CD4-positive, alpha-beta T cell treated with Interferon gamma for 1 hour (primary cell): ENCODE data around the gene TM4SF18.
"Not testable (repeated sequence)": the region's sequence is repeated elsewhere in the genome, so short reads cannot be mapped to it uniquely, and the experiment has no call there.

ENCODE experiments used
- DNase-seq: peaks from one replicate; pipeline ENCODE4 v3.0.0-alpha.2; 2020

Gene TM4SF18, protein sequence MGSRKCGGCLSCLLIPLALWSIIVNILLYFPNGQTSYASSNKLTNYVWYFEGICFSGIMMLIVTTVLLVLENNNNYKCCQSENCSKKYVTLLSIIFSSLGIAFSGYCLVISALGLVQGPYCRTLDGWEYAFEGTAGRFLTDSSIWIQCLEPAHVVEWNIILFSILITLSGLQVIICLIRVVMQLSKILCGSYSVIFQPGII

DNA sequence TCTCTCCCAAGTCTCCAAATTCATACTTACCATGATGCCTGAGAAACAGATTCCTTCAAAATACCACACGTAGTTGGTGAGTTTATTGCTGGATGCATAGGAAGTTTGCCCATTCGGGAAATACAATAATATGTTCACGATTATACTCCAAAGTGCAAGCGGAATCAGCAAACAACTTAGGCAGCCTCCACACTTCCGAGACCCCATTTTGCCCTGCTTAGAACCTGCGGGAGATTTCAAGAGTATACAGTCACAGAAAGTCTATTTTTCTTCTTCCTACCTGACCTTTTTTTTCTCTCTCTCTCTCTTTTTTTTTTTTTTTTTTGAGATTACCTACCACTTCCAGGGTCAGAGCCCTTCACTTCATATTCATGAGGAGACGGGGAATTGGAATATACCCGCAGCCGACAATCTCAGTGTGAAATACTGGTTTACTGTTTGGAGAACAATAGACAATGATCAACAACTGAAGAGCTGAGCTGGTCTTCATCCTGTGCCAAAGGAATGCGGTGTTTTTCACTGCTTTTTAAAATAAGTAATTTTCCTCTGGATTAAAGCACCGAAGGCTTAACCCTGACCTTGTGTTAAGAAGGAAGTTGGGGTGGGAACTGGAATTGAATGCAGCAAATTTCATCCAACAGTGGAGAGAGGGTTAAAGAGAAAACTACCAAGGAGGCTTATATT lies at the start of gene TM4SF18:
Gene TM4SF18 (minus strand): TSS at position 461 of the 684 bp plus-strand sequence. CDS start 254 bp downstream, at position 207.
- no peak for DNase-seq

DNA sequence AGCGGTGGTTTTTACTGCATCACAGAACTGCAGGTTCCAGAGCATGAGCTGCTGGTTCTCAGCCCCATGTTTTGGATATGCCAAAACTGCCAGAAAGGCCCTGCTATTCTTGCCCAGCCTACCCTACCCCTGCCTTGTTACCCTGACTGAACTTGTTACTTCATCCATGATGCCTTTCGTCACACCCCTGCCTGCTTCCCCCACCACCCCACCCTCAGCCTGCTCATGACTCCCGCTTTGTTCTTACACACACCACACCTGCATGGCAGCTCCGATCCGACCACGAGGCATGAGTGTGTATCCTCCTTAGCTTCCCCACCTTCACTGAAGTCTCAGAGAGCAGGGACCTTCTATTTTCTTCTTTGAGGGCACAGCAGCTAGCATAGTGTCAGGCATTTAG lies 49.1 kb upstream of the TM4SF18 start:
- DNase-seq: no peak

DNA sequence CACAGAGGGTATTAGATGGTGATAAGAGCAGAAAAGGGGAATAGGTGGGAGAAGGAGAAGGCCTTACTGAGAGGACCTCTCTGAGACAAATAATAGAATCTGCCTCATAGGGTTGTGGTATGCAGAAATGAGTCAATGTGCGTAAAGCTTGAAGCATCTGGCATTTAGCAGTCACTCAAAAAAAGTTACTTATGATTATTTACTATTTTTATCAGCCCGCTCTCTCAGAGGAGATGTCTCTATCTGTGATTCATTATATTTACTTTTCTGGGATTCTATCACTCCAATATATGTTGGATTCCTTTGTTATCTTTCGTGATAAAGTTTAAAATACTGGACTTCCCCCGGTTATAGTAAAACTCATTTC lies 48.6 kb upstream of the TM4SF18 start:
- no peak for DNase-seq

DNA sequence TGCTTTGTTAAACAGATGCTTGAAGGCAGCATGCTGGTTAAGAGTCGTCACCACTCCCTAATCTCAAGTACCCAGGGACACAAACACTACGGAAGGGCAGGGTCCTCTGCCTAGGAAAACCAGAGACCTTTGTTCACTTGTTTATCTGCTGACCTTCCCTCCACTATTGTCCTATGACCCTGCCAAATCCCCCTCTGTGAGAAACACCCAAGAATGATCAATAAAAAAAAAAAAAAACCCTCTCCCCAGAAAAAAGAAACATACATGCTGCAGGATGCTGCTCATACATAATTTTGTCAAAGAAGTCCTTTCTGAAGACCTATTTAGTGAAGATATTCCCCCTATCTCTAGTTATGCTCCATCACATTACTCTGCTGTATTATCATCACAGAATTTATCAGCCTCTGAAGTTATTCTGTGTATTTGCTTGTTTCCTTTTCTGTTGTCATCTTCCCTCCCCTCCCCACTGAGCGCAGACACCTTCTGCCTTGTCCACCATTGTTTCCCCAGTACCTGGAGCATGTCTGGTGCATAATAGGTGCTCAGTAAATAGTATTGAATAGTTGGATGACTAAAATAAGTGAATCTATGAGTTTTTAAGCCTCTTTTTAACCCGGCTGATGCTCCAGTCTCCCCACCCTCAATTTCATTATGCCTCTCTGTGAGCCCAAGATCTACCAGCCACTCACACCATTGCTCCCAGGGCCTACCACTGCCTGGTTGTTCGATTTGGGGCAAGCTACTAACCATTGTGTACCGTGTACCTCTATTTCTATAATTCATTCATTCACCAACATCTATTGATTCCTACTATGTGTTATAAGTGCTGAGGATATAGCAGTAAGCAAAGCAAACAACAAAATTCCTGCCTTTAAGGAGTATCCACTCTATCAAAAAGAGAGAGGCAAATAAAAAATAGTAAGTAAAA lies 48.0 kb upstream of the TM4SF18 start:
- no peak for DNase-seq

DNA sequence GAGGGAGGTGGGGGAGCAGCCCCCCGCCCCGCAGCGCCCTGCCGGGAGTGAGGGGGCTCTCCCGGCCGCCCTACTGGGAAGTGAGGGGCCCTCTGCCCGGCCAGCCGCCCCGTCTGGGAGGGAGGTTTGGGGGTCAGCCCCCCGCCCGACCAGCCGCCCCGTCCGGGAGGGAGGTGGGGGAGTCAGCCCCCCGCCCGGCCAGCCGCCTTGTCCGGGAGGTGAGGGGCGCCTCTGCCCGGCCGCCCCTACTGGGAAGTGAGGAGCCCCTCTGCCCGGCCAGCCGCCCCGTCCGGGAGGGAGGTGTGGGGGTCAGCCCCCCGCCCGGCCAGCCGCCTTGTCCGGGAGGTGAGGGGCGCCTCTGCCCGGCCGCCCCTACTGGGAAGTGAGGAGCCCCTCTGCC lies 46.8 kb upstream of the TM4SF18 start:
- not testable (repeated sequence) for DNase-seq

DNA sequence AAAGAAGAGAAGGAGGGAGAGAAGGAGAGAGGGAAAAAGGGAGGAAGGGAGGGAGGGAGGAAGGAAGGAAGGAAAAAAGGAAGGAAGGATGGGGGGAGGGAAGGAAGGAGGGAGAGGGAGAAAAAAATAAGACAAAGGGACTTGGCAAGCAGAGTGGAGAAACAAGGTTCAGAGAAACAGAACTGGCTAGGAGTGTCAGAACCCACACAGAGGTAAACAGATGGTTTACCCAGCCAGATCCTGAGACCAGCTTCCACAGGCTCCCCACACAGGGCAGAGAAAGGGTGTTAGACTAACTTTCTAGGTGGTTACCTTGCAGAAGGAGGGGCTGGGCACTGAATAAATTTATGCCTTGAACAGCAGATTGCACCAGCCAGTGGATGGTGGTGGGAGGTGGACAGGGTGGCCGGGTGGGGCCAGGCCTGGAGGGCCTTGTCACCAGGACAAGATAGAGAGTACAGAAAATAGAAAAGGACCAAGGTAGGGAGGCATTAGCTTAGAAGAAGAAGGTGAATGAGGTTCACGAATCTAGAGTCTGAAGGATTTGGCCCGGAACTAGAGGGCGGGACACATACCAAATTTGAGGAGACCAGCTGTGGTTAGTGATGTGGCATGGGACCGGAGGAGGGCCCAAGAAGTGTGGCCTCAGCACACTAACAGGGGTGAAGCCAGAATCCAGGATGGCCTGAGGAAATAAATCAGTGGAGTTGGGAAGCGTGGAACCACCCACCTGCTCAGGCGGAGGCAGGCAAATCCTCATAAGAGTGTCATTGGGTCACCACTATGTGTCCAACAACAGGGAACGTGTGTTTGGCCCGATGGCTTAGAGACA lies 45.3 kb upstream of the TM4SF18 start:
- DNase-seq: no peak

DNA sequence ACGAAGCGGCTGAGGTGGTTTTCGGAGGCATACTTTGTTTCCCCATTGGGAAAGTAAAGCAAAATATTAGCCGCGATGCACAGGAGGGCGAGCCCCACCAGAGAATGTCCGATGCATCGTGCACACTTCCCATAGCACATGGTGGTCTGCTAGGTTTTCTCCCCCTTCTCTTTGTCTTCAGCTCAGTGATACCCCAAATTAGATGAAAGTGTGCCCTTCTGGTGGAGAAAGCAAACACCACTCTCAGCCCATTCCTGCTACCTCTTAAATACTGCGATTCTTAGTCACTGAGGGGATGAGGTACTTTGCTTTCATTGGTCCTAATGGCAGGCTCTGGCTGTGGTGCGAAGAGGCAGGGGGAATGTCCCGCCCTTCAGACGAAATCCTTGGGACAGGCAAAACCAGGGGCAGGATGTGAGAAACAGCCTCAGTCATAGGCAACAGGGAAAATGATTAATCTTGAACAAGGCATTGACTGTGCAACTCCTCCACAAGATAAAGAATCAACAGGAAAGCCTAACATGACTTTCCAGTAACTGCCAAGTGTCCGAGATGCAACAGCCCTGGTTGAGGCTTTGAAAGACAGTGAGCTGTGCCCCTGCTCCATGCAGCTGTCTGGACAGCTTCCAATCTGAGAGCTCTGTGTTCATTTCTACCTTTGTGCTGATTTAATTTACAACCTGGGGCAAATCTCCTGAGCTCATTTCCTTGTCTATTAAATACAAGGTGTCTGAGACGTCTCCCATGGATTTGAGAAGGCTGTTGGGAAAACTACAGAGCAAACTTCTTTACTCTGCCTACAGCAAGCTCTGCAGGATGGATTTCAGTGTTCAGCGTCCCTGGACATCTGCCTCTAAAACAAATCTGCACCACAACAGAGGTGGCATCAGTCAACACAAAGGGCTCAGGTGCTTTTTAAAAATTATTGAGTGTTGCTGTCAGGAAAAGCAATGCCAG lies 44.2 kb upstream of the TM4SF18 start, which contains the start of gene TM4SF1:
Gene TM4SF1 (minus strand): TSS at position 242 of the 957 bp plus-strand sequence. CDS start 102 bp downstream, at position 140.
- DNase-seq: no peak

DNA sequence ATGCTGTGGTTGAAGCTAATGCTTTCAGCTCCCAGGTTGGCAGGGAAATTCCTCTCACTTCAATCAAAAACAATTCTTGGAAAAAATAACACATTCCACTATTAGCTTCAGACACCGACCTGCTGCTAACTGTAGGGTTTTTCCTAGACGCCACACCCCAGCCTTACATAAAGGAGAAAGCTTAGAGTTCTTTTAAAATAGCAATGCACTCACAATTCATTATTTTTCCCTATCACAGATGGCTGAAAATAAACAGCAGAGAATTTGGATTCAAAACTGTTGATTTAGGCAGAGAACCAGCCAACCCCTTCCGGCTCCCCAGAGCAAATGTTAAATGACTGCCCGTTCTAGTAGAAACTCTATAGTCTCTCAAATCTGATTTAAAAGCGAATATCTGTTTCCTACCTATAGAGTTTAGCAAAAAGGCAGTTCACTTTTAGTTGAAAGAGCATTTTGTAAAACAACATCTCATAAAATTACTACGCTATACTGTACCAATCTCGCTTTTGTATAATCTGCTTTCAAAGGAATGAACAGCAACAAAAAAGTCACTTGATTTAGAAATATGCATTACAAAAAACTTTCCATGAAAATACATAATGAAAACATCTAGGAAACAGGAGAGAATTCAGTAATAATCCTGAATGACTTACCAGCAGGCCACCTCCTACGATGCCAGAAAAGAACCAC lies 43.4 kb upstream of the TM4SF18 start:
- DNase-seq: no peak

DNA sequence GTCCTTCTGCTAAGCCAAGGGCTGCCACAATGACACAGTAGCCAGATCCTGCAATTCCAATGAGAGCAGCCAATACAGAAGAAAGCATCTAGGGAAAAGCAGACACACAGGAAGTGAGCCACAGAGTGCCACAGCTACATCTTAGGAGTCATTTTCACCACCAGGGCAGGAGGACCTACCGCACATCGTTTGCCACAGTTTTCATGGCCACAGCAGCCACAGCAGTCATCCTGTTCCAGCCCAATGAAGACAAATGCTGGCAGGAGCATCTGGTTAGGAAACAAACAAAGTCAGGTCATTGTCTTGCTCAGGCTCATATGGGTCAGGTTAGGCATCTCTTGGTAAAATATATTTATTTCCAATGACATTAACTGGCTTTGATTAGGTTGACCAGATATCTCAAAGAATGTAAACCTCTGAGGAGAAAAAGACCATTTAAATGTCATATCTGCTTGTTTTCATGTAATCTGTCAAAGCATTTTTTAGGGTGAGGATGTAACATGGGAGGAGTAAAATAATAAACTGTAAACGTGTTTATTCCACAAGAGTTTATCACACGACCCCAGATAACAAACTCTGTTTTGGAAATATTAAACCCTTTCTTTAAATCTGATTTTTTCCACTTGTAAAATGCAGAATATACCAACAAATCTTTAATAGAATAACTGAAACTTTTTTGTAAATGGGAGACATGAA lies 42.2 kb upstream of the TM4SF18 start:
- DNase-seq: no peak

DNA sequence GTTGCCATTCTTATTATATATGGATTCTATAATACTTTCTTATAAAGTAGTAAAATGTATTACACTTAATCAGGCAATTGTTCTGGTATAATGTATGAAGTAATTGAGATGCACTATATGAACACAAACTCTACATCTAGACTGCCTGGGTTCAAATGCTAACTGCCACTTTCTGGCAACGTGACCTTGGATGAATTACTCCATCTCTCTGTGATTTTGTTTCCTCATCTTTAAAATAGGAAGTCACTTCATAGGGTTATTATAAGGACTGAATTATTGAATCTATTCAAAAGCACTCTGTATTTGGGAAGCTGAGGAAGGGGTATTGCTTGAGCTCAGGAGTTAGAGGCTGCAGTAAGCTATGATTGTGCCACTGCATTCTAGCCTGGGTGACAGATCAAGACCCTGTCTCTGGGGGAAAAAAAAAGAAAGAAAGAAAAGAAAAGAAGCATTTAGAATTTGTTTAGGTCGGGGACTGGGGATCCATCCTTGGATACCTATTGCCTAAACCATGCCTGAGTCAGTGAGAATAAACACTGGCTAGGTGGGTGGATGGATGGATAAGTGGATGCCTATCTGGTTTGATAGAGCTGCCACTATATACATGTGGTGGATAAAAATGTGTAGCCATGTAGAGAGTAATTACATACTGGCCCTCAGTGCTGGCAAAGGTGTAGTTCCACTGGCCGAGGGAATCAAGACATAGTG lies 41.5 kb upstream of the TM4SF18 start:
- no peak for DNase-seq

DNA sequence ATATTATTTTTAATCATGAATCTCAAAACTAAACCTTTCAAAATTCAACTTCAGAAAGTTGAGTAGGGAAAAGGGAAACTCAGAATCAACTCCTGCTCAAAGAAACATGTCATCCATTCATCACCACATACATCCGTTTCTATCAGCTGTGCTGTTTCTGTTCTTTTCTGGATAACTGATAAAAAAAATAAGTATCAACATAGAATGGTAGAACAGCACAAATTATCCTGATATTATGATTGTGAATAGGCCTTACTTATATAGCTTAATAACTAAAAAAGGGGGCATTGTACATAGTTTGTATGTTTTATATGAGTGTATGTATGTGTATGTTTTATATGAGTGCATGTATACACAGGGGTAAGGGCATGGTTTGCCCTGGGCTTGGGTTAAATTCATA lies 41.0 kb upstream of the TM4SF18 start:
- DNase-seq: no peak

DNA sequence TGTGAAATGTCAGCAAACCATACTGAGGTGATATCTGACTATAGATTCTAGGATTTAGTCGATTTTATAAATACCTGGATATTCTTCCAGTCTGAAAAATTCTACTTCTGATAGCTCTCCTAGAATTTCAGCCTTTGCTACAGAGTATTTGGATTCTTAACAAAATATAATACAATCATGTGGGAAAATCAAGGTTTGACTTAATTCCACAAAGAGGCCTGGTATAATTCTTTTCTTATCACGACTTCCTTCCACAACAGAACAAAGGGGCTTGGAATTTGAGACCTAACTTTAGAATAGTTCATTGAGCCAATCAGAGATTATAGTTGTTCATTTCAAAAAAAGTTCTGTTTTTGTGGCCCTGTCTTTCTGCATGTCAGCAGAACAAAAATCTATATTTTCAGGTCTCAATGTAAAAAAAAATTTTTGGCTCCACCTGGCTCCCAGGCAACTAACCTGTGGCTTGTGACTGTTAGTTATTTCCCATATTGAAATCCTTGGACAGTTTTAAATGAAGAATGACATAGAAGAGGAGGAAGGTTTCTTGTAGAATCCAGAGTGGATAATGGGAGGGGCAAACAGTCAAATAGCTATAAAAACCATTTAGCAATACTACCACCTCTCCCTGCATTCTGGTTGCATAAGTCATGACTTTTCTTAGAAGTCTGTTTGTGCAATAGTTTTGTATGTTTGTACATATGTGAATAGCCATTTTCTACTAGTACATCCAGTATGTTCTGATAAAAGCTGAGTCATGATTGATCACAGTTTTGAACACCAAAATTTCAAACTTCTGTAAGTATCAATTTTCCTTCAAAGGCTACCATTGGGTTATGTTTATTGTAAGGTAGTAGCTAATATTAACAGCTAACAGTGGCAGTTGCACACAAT lies 40.0 kb upstream of the TM4SF18 start:
- DNase-seq: no peak

DNA sequence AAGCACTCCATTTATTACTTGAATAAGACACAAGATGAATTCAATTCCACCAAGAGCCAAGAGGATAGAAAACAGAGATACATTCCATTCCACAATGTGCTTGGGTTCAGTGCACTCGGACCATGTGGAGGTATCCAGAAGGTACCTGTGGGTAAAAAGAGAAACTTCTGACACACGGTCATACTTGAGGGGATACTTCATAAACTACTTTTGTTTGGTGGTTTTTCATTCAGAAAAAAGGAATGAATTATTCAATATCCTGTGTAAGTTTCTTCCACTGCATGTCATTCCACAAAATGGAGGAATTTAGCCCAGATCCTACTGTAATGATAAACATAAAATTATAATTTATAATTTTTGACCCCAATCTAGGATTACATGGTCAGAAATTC lies 38.3 kb upstream of the TM4SF18 start:
- no peak for DNase-seq

DNA sequence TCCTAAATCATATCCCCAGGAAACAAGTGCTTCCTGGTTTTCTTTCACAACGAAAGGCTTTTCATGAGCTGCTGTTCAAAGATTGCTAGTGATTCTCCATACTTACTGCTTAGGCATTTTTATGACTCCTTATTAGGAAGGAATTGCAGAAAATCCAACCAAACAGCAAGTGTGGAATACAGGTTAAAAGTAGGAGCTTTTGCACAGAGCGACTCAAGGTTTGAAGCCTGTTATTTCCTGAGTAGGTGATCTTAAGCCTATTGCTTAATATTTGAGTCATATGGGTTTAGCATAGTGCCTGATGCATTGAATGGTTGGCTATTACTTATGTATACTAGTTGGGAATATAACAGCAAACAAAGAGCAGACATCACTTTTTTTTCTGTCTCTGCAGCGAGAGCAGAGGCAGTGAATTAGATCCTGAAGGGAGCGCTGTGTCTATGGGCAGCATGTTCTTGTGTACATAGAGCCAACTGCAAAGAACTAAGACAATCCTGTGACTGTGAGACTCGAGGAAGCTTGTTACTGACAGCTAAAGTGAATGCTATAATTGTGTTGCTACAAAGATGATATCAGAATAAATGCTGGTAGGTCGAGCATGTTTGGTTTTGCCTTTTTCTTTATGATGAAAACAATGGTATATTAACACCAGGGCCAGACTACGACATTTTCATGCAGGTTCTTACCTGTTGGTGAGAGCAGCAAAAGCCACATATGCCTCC lies 37.7 kb upstream of the TM4SF18 start:
- no peak for DNase-seq

DNA sequence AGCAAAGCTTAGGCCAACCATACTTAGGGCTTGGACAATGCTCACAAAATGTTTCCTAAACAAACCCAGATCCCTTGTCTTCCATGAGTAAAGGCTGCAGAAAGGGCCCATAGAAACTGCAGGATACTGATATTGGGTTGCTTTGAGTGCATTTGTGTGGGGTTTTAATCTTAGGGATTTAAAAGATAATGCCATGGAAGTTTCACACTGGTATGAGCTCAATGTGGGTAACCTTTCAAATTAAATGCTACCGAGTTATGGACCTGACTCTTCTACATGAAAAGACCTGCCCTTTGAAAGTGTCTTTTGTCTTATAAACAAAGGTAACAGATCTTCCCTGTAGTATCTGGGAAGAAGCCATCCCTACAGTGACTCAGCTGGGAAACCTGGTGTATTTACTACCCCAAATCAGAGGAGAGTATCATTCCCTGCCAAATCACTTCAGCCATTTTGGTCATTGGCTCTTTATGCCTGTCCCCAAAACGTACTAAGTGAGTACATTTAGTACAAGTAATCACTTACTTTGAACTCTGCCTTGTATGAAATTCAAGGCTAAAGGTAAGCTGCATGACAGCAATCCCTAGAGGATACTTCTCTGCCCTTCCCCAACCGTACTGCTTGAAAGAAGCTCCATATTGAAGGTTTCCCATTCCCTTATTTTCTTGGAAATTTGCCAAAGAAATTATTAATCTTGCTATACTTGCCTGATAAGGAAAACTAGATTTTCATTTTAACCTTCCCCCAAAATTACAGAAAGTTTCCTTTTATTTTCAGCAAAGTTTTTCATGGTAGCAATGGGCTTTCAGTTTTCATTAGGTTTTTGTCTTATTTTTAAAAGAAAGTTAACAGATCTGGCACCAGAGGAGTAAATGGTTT lies 36.8 kb upstream of the TM4SF18 start:
- no peak for DNase-seq

DNA sequence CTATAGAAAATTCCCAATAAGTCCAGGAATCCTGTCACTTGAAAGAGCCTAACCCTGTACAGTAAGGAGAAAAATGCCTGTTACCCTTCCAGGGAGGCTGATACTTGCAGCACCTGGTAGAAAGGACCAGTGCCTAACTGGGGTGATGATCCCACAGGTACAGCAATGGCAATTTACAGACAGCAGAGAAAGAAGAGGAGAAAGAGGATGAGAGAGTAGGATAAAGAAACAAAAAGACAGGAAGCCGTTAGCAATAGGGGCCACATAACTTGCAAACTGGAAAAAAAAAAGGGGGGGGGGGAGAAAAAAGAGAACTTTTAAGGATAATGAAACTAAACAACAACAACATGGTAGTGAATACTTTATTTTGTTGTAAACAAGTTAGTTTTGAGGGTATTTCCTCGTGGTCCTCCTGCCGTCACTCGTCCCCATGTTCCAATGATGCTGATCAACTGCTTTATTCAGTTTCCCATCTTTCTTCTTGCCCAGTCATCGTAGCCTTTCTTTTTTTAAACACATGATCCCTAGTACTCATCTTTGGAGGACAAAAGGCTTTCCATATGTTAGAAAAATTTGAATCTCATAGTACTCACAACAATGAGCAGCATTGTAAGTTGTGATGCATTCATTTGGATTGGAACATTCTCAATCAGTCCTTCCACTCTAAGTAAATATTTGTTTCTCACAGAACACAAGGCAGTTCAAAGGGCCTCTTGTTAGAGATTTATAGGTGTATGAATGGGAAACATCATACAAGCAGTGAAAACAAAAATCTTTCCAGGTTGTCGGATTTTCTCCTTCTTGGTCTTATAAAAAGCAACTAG lies 35.5 kb upstream of the TM4SF18 start:
- DNase-seq: no peak
